HG02970 (cell line): ENCODE measurements around the gene STX1B.

Experiments
- ATAC-seq: cut with Tn5 transposase; IDR thresholded peaks from one replicate; pipeline ENCODE4 v1.9.1; 2021; ENCODE audit warnings: mild to moderate bottlenecking, moderate library complexity, moderate number of reproducible peaks; ENCODE audit not compliant: unreplicated experiment, low FRiP score

Gene STX1B

DNA sequence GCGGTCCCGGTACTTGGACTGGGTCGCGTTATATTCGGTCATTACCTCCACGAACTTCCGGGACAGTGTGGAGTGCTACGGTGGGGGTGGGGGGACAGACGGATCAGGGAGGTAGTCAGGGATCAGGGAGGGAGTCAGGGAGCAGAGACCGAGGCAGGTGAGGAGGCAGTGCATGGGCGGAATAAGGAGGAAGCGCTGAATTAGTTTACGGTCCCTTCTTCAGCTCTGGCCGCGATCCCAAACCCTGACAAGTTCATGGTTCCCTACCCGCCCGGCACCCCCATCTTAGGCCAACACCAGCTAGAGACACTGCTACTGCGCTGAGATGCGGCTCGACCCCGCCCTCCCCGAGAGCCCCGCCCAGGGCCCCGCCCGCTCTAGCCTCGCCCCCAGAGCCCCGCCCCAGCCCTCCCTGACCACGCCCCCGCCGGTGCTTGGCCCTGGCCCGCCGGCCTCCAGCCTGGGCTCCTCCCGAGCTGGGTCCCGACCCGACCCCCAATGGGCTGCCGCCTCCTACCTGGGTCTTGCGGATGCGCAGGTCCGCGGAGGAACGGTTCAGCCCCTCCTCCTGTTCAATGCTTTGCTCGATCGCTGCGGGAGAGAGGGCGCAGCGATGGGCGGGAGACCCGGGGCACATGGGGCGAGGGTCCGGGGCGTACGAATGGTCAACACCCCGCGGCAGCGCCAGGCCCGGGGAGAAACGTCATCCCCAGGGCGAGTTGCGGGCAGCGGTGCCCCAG, 13.3 kb downstream of the STX1B start:
- ATAC-seq, result no peak

GRCh38 chr16:30996324-30996984, 14.0 kb downstream of the STX1B start:
- no peak for ATAC-seq

GRCh38 chr16:30995927-30996323, 14.5 kb downstream of the STX1B start:
- ATAC-seq, result no peak

DNA sequence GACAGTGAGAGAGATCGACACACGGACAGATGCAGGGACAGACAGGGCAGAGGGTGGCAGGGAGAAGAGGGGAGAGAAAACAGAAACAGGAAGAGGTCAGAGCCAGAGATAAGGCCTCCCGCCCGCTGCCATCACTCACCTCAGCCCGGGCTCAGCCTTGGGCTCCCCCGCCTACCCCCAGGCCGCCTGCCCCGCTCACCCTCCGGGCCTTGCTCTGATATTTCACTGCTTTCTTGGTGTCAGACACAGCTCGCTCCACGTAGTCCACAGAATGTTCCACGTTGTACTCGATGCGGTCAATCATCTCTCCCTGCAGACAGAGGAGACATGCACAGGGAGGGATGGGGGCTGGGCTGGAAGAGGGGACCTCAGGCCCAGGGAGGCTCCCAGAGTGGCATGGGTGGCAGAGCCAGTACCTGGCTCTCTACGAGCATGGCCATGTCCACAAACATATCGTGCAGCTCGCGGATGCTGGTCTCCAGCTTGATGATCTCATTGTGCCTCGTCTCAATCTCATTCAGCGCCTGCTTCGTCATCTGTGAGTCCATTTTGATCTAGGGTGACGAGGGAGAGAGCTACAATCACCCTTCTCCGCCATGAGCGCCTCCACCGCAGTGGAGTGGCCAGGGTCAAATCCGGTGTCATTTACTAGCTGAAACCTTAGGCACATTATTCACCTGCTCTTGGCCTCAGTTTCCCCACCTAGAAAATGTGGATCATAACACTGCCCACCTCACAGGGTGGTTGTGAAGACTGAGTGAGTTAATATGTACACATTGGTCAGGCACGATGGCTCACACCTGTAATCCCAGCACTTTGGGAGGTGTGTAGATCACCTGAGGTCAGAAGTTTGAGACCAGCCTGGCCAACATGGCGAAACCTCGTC, 17.3 kb downstream of the STX1B start:
- no peak for ATAC-seq

DNA sequence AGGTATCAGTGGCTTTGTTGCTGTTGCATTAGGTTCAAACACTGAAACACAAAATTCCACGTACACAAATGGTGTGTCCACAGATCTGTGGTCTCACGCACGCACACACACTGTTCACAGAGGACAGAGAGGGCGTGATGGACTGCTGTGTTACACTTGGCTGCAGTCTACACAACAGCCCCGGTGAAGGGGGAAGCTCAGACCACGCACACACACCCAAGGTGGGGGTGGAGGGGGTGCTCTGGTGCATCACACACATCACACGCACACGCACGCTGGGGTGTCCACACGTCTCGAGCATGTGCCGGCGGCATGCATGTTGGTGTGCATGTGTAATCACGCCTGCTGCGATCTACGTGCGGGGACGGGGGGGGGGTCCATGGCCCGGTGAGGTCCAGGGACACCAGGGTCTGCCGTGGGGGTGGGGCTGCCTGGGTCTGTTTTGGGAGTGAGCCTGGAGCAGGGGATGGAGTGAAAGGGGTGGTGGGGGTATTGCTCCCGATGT, 18.1 kb downstream of the STX1B start:
- no peak for ATAC-seq

GRCh38 chr16:30991052-30991451, 19.4 kb downstream of the STX1B start:
- no peak for ATAC-seq

DNA sequence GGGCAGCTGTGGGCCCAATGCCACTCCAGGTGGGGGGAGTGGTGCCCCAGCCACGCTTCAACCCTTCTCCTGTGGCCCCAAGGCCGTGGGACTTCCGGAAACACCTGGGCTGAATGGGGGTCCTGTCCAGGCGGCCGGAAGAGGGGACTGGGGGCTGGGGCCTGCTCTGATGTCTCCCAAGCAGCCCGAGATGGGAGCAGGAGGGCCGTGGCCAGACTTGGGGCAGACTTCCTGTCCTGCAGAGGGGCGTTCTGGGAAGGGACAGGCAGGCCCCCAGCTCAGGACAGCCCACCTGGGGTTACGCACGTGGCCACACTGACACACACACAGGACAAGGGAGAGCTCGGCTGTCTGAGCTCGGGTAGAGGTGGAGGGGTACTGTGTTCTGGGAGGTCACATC, 20.3 kb downstream of the STX1B start:
- no peak for ATAC-seq

GRCh38 chr16:30989469-30990047, 20.9 kb downstream of the STX1B start:
- ATAC-seq, result no peak

- ATAC-seq, result no peak
Observed at GRCh38 chr16:30987581-30988190, 22.8 kb downstream of the STX1B start.

DNA sequence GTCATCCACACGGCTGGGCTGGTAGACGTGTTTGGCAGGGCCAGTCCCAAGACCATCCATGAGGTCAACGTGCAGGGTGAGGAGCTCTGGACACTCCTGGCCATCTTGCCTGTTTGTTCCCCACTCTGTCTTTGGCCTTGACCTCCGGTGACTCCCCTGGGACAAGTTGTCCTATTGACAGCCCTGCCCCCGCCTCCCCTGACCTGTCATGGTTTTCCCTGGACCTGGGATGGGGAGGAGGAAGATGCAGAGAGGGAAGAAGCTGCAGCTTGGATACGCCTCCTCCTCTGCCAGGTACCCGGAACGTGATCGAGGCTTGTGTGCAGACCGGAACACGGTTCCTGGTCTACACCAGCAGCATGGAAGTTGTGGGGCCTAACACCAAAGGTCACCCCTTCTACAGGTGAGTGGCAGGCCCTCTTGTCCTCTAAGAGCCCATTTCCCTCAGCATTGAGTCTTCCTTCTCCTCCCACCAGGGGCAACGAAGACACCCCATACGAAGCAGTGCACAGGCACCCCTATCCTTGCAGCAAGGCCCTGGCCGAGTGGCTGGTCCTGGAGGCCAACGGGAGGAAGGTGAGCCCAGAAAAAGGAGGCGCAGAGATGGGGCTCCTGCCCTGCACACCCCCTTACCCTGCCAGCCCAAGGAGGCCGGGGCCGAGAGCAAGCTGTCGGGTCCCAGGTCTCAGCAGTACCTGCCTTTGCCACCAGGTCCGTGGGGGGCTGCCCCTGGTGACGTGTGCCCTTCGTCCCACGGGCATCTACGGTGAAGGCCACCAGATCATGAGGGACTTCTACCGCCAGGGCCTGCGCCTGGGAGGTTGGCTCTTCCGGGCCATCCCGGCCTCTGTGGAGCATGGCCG, 24.1 kb downstream of the STX1B start:
- ATAC-seq, result no peak

- no peak for ATAC-seq
Observed at GRCh38 chr16:30985401-30986128, 24.9 kb downstream of the STX1B start.

- no peak for ATAC-seq
Observed at GRCh38 chr16:30984669-30985400, 25.6 kb downstream of the STX1B start, which contains the start of gene HSD3B7. Gene HSD3B7 (plus strand): TSS chr16:30985207. CDS start chr16:30985659, 452 bp downstream.

DNA sequence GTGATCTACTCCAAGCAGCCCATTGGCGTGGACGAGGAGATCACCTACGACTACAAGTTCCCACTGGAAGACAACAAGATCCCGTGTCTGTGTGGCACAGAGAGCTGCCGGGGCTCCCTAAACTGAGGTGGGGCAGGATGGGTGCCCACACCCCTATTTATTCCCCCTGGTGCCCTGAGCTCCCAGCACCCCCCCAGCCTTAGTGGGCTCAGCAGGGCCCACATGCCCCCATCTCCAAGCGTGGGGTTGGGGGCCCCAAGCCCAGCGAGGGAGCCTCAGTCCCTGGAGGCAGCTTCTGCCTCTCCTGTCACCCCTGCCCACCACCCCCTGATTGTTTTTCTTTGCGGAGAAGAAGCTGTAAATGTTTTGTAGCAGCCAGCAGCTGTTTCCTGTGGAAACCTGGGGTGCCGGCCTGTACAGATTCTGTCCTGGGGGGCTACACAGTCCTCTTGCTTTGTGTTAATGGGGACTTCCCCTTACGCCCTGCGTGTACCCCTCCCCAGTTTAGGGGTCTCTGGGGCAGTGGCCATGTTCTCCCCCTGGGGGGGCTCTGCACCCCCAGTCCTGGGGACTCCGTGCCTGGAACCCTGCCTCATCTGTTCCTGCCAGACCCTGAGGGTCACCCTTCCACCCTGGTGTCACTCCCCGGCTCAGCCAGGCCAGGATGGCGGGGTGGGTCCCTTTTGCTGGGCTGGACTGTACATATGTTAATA, 26.4 kb downstream of the STX1B start:
- ATAC-seq, result no peak

DNA sequence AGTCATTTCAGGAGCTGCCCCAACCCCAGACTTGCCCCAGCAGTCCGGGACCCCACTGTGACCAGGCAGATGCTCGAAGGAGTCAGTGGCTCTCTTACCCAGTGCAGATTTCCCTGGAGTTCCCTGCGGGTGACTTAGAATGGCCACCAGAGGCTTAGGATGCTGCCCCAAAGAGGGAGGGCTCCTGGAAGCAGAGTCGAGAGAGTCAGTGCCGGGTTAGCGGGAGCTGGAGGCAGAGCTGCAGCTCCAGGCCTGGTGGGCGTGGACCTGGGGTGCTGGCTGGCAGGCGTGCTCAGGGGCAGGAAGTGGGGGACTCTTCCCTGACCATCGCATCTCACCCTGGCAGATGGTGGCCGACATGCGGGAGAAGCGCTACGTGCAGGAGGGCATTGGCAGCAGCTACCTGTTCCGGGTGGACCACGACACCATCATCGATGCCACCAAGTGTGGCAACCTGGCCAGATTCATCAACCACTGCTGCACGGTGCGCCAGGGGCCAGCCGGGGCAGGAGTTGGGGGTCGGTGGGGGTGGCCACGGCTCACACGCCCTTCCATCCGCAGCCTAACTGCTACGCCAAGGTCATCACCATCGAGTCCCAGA, 27.0 kb downstream of the STX1B start:
- no peak for ATAC-seq

DNA sequence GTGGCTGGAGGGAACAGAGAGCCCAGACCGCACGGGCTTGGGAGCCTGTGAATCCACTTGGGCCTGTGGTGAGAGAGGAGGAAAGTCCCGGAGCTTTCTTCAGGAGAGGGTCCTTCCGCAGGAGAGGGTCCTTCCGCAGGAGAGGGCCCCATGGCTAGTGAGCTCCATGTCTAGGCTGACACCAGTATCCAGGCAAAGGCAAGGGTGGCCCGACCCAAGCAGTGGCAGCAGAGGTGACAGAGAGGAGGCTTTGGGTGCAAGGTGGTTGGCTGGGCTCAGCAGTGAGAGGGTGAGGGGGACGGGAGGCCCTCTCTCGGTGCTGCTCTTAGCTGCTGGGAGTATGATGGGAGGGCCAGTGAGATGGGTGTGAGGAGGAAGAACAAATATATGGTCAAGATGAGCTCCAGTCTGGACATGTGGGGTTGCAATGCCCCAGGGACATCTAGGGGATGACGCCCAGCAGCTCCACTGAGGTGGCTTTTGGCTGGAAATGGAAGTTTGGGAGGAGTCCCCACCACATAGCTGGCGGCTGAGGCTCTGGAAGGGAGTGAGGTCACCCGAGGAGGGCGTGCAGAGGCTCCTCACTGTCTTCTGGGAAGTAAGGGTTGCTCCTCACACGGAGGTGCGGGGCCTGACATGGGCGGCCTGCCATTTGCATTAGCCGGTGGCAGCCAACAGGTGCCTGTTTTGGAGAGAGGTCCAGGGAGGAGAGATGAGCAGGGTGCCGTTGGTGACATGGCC, 27.7 kb downstream of the STX1B start:
- no peak for ATAC-seq

- no peak for ATAC-seq
Observed at GRCh38 chr16:30980959-30981358, 29.5 kb downstream of the STX1B start.
